GM18861 (cell line): ENCODE measurements around the gene ACADM.
"Not testable (repeated sequence)": the region's sequence is repeated elsewhere in the genome, so short reads cannot be mapped to it uniquely, and the experiment has no call there.

Experiments used
- ATAC-seq: cut with Tn5 transposase; IDR thresholded peaks from one replicate; pipeline ENCODE4 v1.9.1; 2021; ENCODE audit not compliant: unreplicated experiment

Gene ACADM

GRCh38 chr1:75724472-75725022, at the start of gene ACADM:
Gene ACADM (plus strand): TSS chr1:75724709. CDS start chr1:75724788, 79 bp downstream.
- peak; percentile 82 for ATAC-seq

GRCh38 chr1:75677443-75677842, 47.1 kb upstream of the ACADM start:
- ATAC-seq = no peak

- ATAC-seq = not testable (repeated sequence)
Measured at GRCh38 chr1:75677964-75678363, 46.5 kb upstream of the ACADM start.

- no peak for ATAC-seq
Measured at GRCh38 chr1:75690547-75690946, 34.0 kb upstream of the ACADM start.

- no peak for ATAC-seq
Measured at GRCh38 chr1:75693551-75693950, 31.0 kb upstream of the ACADM start.

- no peak for ATAC-seq
Measured at GRCh38 chr1:75696000-75696399, 28.5 kb upstream of the ACADM start.

- no peak for ATAC-seq
Measured at GRCh38 chr1:75707191-75707590, 17.3 kb upstream of the ACADM start.

- ATAC-seq = no peak
Measured at GRCh38 chr1:75708910-75709309, 15.6 kb upstream of the ACADM start.

- no peak for ATAC-seq
Measured at GRCh38 chr1:75710832-75711231, 13.7 kb upstream of the ACADM start.

- no peak for ATAC-seq
Measured at GRCh38 chr1:75711846-75712245, 12.7 kb upstream of the ACADM start.

- no peak for ATAC-seq
Measured at GRCh38 chr1:75712306-75712705, 12.2 kb upstream of the ACADM start.

GRCh38 chr1:75719810-75720209, 4.7 kb upstream of the ACADM start:
- no peak for ATAC-seq

GRCh38 chr1:75720325-75720724, 4.2 kb upstream of the ACADM start:
- ATAC-seq = no peak

GRCh38 chr1:75720820-75721219, 3.7 kb upstream of the ACADM start:
- ATAC-seq = no peak

- not testable (repeated sequence) for ATAC-seq
Measured at GRCh38 chr1:75722246-75722645, 2.3 kb upstream of the ACADM start.

- no peak for ATAC-seq
Measured at GRCh38 chr1:75722966-75723365, 1.5 kb upstream of the ACADM start.

GRCh38 chr1:75723989-75724471, 479 bp upstream of the ACADM start:
- ATAC-seq = peak; percentile 41

GRCh38 chr1:75725266-75725665, 757 bp downstream of the ACADM start:
- ATAC-seq = no peak

- no peak for ATAC-seq
Measured at GRCh38 chr1:75725861-75726361, 1.4 kb downstream of the ACADM start.

GRCh38 chr1:75727571-75727970, 3.1 kb downstream of the ACADM start:
- no peak for ATAC-seq

- ATAC-seq = no peak
Measured at GRCh38 chr1:75730432-75730831, 5.9 kb downstream of the ACADM start.

GRCh38 chr1:75731881-75732280, 7.4 kb downstream of the ACADM start:
- ATAC-seq = no peak

- no peak for ATAC-seq
Measured at GRCh38 chr1:75732703-75733102, 8.2 kb downstream of the ACADM start.
